ENCODE data around the gene PRKACB.

DNA sequence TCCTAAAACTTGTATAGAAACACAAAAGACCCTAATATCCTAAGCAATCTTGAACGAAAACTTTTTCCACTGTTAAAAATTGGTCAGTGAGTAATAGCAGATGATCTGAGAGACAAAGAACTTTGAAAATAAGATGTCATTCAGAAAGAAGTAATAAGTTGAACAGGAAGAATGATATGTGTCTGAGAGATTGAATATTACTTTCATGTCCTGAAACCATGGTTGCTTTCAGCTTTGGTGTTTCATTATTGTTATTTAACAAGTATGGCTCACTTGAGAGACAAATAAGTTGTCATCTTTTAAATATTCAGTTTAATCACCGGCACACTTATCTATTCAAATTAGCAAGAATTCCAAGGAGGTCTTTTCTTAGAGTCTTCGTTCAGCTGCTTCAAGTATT is 11.4 kb downstream of the PRKACB start:
- TF ChIP-seq, protein P1, sequence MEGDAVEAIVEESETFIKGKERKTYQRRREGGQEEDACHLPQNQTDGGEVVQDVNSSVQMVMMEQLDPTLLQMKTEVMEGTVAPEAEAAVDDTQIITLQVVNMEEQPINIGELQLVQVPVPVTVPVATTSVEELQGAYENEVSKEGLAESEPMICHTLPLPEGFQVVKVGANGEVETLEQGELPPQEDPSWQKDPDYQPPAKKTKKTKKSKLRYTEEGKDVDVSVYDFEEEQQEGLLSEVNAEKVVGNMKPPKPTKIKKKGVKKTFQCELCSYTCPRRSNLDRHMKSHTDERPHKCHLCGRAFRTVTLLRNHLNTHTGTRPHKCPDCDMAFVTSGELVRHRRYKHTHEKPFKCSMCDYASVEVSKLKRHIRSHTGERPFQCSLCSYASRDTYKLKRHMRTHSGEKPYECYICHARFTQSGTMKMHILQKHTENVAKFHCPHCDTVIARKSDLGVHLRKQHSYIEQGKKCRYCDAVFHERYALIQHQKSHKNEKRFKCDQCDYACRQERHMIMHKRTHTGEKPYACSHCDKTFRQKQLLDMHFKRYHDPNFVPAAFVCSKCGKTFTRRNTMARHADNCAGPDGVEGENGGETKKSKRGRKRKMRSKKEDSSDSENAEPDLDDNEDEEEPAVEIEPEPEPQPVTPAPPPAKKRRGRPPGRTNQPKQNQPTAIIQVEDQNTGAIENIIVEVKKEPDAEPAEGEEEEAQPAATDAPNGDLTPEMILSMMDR (IDR thresholded peaks at IDR 0.05) = no peak
- TF ChIP-seq POLR2A (IDR thresholded peaks at IDR 0.05) = no peak
